Measurements from ENCODE around the gene MVP. TPM values are rescaled to one million over a fixed set of nuclear protein-coding genes. Genes with fewer than 3 reads are reported as not detected.

The MVP gene
- total and polyA plus RNA-seq, 7 donors = 17.6 to 75.9 (median 34.3) TPM

GRCh38 chr16:29808219-29808900 lies 11.9 kb upstream of the MVP start:
- Histone ChIP-seq H3K4me3 (peak overlapping the region; percentile 71), H3K27me3 (ENCODE audit: insufficient read depth in 3 of 3, low read length in 2 of 3) (no peaks in the 10 kb centered on the region), H3K36me3 (ENCODE audit: insufficient read depth in 1 of 2, low read depth in 1 of 2) (peaks cover 0 to 19% of the 10 kb centered on the region in 2 donors), H3K27ac (peak overlapping the region; percentile 89), H3K9me3 (no peaks in the 10 kb centered on the region), H3K4me1 (peaks cover 53% of the 10 kb centered on the region)
- DNase-seq (peak in 1 of 2 donors; percentile 59), ATAC-seq (no peak)
- WGBS, 3 donors = 45 to 65% (median 52%) methylated on average over 25 of the region's 25 CpGs
- TF ChIP-seq CTCF (IDR thresholded peaks at IDR 0.05) = no peak
- intact Hi-C loops (cut with DNase I) = loop anchor here in 1 of 2 donors (5.0 kb wide), 1 partner anchor 211 kb away; no protein-coding TSS in a partner anchor

- Histone ChIP-seq H3K4me1 (peaks cover 46% of the 10 kb centered on the region), H3K4me3 (peak overlapping the region; percentile 71), H3K36me3 (ENCODE audit: insufficient read depth in 1 of 2, low read depth in 1 of 2) (peaks cover 0 to 19% of the 10 kb centered on the region in 2 donors), H3K9me3 (no peaks in the 10 kb centered on the region), H3K27me3 (ENCODE audit: insufficient read depth in 3 of 3, low read length in 2 of 3) (no peaks in the 10 kb centered on the region), H3K27ac (peak overlapping the region; percentile 89)
- intact Hi-C loops (cut with DNase I) = loop anchor here in 1 of 2 donors (5.0 kb wide), 1 partner anchor 212 kb away; no protein-coding TSS in a partner anchor
- DNase-seq = peak in 1 of 2 donors; percentile 65
- WGBS, 3 donors = 78 to 84% (median 79%) methylated on average over 22 to 31 of the region's 31 CpGs
- no peak for TF ChIP-seq CTCF (IDR thresholded peaks at IDR 0.05)
- ATAC-seq = no peak
Observed at GRCh38 chr16:29809031-29809747, 11.1 kb upstream of the MVP start.

- Histone ChIP-seq H3K27me3 (ENCODE audit: insufficient read depth in 3 of 3, low read length in 2 of 3) (no peaks in the 10 kb centered on the region), H3K9me3 (no peaks in the 10 kb centered on the region), H3K36me3 (ENCODE audit: insufficient read depth in 1 of 2, low read depth in 1 of 2) (peaks cover 0 to 19% of the 10 kb centered on the region in 2 donors), H3K4me1 (peaks cover 44% of the 10 kb centered on the region), H3K27ac (peak overlapping the region; percentile 89), H3K4me3 (peak overlapping the region; percentile 34)
- DNase-seq (peak in 1 of 2 donors; percentile 54), ATAC-seq (no peak)
- no peak for TF ChIP-seq CTCF (IDR thresholded peaks at IDR 0.05)
- intact Hi-C loops (cut with DNase I) = loop anchor here in 1 of 2 donors (5.0 kb wide), 1 partner anchor 213 kb away; no protein-coding TSS in a partner anchor
- 54 to 65% (median 55%) methylated on average over 13 to 23 of the region's 23 CpGs for WGBS, 3 donors
Observed at GRCh38 chr16:29809850-29810698, 10.2 kb upstream of the MVP start.

- 28 to 38% (median 30%) methylated on average over 7 to 9 of the region's 9 CpGs for WGBS, 3 donors
- H3K9me3 ChIP-seq = no peaks in the 10 kb centered on the region
- ATAC-seq = no peak
- DNase-seq = peak in 1 of 2 donors; percentile 54
- peaks cover 0 to 19% of the 10 kb centered on the region in 2 donors for H3K36me3 ChIP-seq (ENCODE audit: insufficient read depth in 1 of 2, low read depth in 1 of 2)
- peaks cover 46% of the 10 kb centered on the region for H3K4me1 ChIP-seq
- intact Hi-C loops (cut with DNase I) = no loop called here
- TF ChIP-seq CTCF (IDR thresholded peaks at IDR 0.05) = no peak
- peak overlapping the region; percentile 74 for H3K4me3 ChIP-seq
- H3K27me3 ChIP-seq (ENCODE audit: insufficient read depth in 3 of 3, low read length in 2 of 3) = no peaks in the 10 kb centered on the region
- H3K27ac ChIP-seq = peak overlapping the region; percentile 89
Observed at GRCh38 chr16:29810699-29811169, 9.5 kb upstream of the MVP start.
